ENCODE measurements around the gene IL17A. TPM values are rescaled to one million over a fixed set of nuclear protein-coding genes. Genes with fewer than 3 reads are reported as not detected.

The IL17A gene
- total RNA-seq, 1 experiment from 2014 or later: not detected

- TF ChIP-seq, protein P1, sequence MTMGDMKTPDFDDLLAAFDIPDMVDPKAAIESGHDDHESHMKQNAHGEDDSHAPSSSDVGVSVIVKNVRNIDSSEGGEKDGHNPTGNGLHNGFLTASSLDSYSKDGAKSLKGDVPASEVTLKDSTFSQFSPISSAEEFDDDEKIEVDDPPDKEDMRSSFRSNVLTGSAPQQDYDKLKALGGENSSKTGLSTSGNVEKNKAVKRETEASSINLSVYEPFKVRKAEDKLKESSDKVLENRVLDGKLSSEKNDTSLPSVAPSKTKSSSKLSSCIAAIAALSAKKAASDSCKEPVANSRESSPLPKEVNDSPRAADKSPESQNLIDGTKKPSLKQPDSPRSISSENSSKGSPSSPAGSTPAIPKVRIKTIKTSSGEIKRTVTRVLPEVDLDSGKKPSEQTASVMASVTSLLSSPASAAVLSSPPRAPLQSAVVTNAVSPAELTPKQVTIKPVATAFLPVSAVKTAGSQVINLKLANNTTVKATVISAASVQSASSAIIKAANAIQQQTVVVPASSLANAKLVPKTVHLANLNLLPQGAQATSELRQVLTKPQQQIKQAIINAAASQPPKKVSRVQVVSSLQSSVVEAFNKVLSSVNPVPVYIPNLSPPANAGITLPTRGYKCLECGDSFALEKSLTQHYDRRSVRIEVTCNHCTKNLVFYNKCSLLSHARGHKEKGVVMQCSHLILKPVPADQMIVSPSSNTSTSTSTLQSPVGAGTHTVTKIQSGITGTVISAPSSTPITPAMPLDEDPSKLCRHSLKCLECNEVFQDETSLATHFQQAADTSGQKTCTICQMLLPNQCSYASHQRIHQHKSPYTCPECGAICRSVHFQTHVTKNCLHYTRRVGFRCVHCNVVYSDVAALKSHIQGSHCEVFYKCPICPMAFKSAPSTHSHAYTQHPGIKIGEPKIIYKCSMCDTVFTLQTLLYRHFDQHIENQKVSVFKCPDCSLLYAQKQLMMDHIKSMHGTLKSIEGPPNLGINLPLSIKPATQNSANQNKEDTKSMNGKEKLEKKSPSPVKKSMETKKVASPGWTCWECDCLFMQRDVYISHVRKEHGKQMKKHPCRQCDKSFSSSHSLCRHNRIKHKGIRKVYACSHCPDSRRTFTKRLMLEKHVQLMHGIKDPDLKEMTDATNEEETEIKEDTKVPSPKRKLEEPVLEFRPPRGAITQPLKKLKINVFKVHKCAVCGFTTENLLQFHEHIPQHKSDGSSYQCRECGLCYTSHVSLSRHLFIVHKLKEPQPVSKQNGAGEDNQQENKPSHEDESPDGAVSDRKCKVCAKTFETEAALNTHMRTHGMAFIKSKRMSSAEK (CRISPR knock-in tag; IDR thresholded peaks at IDR 0.05; ENCODE audit: borderline replicate concordance): no peak
- TF ChIP-seq, protein P2, sequence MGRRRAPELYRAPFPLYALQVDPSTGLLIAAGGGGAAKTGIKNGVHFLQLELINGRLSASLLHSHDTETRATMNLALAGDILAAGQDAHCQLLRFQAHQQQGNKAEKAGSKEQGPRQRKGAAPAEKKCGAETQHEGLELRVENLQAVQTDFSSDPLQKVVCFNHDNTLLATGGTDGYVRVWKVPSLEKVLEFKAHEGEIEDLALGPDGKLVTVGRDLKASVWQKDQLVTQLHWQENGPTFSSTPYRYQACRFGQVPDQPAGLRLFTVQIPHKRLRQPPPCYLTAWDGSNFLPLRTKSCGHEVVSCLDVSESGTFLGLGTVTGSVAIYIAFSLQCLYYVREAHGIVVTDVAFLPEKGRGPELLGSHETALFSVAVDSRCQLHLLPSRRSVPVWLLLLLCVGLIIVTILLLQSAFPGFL (CRISPR knock-in tag; IDR thresholded peaks at IDR 0.05; ENCODE audit: borderline replicate concordance): no peak
- no peak for TF ChIP-seq MLX (CRISPR knock-in tag; IDR thresholded peaks at IDR 0.05)
- TF ChIP-seq IRF2 (CRISPR knock-in tag; IDR thresholded peaks at IDR 0.05; ENCODE audit: borderline replicate concordance, low read depth): no peak
- no peak for TF ChIP-seq SOX15 (CRISPR knock-in tag; IDR thresholded peaks at IDR 0.05)
- TF ChIP-seq USF1 (CRISPR knock-in tag; IDR thresholded peaks at IDR 0.05): no peak
Observed at GRCh38 chr6:52157301-52157941, 28.8 kb upstream of the IL17A start (continued).

GRCh38 chr6:52160472-52161104 is 25.6 kb upstream of the IL17A start:
- H3K4me1 Mint-ChIP-seq: peaks cover 23% of the 10 kb centered on the region
- POLR2A ChIA-PET: no interaction called here
- no peak for TF ChIP-seq ZNF281 (CRISPR knock-in tag; IDR thresholded peaks at IDR 0.05)
- no peak for TF ChIP-seq MXD4 (CRISPR knock-in tag; IDR thresholded peaks at IDR 0.05; ENCODE audit: borderline replicate concordance)
- no peak for TF ChIP-seq ZBTB21 (CRISPR knock-in tag; IDR thresholded peaks at IDR 0.05; ENCODE audit: borderline replicate concordance)
- no peak for TF ChIP-seq PRRX2 (CRISPR knock-in tag; IDR thresholded peaks at IDR 0.05)
- no peak for TF ChIP-seq ATF6 (CRISPR knock-in tag; IDR thresholded peaks at IDR 0.05)
- TF ChIP-seq CREM (CRISPR knock-in tag; IDR thresholded peaks at IDR 0.05): no peak
- TF ChIP-seq ZNF396 (CRISPR knock-in tag; IDR thresholded peaks at IDR 0.05; ENCODE audit: borderline replicate concordance): no peak
- TF ChIP-seq, protein P3, sequence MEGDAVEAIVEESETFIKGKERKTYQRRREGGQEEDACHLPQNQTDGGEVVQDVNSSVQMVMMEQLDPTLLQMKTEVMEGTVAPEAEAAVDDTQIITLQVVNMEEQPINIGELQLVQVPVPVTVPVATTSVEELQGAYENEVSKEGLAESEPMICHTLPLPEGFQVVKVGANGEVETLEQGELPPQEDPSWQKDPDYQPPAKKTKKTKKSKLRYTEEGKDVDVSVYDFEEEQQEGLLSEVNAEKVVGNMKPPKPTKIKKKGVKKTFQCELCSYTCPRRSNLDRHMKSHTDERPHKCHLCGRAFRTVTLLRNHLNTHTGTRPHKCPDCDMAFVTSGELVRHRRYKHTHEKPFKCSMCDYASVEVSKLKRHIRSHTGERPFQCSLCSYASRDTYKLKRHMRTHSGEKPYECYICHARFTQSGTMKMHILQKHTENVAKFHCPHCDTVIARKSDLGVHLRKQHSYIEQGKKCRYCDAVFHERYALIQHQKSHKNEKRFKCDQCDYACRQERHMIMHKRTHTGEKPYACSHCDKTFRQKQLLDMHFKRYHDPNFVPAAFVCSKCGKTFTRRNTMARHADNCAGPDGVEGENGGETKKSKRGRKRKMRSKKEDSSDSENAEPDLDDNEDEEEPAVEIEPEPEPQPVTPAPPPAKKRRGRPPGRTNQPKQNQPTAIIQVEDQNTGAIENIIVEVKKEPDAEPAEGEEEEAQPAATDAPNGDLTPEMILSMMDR (IDR thresholded peaks at IDR 0.05): no peak
- TF ChIP-seq PRDM15 (CRISPR knock-in tag; IDR thresholded peaks at IDR 0.05): no peak
- TF ChIP-seq MAX (CRISPR knock-in tag; IDR thresholded peaks at IDR 0.05): no peak

More at GRCh38 chr6:52160472-52161104, 25.6 kb upstream of the IL17A start:
- no peaks in the 10 kb centered on the region; the same call in 1 of the 2 replicates for H3K27me3 Mint-ChIP-seq (ENCODE audit: low read depth)
- peaks cover 32% of the 10 kb centered on the region for H3K36me3 Mint-ChIP-seq
- CTCF ChIA-PET: no interaction called here
- no peak overlapping the region for H3K27ac Mint-ChIP-seq
- peaks cover 37% of the 10 kb centered on the region for H3K9me3 Mint-ChIP-seq
- no peak for ATAC-seq
- no peak overlapping the region for H3K4me3 Mint-ChIP-seq
- DNase-seq (ENCODE audit: low spot score): no peak
